GM12873 (cell line): ENCODE results near the gene APOO.

Experiments used
- CTCF ChIP-seq: IDR thresholded peaks from 2 replicates; pipeline ENCODE4 v1.5.1; 2012; ENCODE audit warnings: low read depth, mild to moderate bottlenecking, moderate library complexity, low read length, control low read depth; ENCODE audit not compliant: insufficient read depth; ENCODE audit errors: missing control alignments

Gene APOO

GRCh38 chrX:23822841-23823240, 84.9 kb downstream of the APOO start:
- TF ChIP-seq CTCF, result no peak

DNA sequence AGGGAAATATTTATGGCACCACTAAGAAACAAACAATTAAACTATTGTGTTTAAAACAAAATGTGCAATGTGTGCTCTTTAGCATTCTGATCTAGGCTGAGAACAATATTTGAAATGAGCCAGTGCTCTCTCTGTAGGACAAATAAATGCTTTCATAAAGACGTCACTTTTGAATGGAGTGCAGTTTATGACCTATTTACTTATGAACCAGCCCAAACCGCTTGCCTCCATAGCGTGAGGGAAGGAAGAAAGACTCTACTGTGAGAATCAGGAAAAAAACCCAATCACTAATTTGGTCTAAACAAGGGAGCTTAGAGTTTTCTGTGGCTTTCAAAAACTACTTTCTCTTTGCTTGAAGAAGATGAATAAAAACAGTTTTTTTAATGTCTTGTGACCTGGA, 85.3 kb downstream of the APOO start:
- no peak for TF ChIP-seq CTCF

DNA sequence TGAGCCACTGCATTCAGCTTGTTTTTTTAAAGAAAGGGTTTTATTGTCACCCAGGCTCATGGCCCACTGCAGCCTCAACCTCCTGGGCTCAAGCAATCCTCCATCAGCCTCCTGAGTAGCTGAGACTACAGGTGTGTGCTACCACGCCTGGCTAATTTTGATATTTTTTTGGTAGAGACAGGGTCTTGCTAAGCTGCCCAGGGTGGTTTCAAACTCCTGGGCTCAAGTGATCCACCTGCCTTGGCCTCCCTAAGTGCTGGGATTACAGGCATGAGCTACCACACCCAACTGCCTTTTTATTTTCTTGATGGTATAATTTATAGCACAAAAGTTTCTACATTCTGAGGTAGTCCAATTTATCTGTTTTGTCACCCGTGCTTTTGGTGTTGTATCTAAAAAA, 85.9 kb downstream of the APOO start:
- TF ChIP-seq CTCF, result no peak

GRCh38 chrX:23820235-23820782, 87.4 kb downstream of the APOO start:
- no peak for TF ChIP-seq CTCF

DNA sequence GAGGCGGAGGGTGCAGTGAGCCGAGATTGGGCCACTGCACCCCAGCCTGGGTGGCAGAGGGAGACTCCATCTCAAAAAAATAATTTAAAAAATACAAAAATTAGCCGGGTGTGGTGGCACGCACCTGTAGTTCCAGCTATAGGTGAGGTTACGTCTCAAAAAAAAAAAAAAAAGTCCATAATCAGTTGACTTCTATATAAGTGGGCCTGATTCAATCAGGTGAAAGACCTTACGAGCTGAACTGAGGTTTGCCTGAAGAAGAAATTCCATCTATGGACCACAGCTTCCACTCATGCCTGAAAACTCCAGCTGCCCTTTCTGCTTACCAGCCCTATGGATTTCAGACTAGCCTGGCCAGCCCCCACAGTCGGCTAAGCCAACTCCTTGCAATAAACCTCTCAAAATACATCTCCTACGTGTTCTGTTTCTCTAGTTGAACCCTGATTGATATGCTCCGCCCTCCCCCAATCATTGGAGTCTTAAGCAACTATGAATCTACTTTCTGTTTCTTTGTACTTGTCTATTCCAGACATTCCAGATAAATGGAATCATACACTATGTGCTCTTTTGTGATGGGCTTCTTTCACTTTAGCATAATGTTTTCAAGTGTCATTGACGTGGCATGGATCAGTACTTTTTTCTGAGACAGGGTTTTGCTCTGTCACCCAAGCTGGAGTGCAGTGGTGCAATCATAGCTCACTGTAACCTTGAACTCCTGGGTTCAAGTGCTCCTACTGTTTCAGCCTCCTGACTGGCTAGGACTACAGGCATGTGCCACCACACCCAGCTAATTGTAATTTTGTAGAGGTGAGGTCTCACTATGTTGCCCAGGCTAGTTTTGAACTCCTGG, 88.1 kb downstream of the APOO start:
- no peak for TF ChIP-seq CTCF

DNA sequence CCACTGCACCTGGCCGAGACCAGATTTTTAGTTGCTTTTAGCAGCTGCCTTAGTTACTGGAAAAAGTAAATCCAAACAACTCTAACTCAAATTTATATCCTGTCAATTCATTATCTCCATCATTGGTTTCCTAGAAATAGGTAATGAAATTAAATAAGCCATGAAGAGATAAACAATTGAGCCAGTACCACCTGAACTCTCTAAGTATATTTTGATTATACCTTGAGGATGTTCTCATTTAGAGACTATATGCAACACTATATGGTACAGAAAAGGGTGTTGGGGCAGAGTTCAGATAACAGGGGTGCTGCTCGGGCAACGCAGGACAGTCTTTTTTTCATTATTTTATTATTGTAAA, 89.8 kb downstream of the APOO start:
- TF ChIP-seq CTCF, result no peak

DNA sequence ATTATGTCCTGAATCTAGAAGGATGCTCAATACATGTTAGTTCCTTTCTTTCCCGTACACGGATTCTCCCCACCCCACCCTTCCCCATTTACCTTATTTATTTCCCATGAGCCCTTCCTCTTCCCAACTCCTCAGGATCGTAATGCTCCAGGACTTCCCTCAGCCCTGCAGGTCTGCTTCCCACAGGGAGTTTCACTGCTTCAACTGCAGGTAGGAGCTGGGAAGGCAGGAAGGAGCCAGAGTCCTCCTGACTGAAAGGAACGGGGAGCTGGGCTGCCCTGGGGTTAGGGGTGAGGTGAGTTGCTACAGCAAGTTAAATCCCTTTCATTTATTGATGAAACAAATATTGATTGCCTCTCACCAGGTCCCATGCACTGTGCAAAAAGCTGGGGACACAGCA, 91.6 kb downstream of the APOO start:
- no peak for TF ChIP-seq CTCF
